Measurements from ENCODE around the gene RFTN1. TPM values are rescaled to one million over a fixed set of nuclear protein-coding genes. Genes with fewer than 3 reads are reported as not detected.

RFTN1 gene
- total and polyA plus RNA-seq, 2 of the 8 experiments (the other 6 are each of a cell fraction or from before 2014, with no cell fraction given) = 4.6 to 6.7 TPM

DNA sequence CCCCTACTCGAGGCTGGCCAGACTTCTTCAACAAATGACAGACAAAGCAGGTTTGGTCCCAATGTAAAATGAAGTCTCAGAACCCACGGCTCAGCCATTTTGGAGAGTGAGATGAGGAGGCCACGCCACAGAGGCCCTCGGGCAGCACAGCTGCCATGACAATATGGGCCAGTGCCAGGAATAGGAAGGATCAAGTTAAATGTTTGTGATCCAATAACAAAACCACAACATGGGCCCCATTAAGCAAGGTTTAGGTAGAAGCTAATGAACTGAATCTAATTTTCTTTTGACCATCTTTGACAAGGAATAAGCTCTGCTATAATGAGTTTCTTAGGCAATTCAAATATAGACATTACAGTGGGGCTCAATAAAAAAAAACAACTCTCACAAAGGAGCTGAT lies 52.6 kb downstream of the RFTN1 start (continued):
- TF ChIP-seq CHD1 (IDR thresholded peaks at IDR 0.05; ENCODE audit: low read depth, low read length) (no peak), POU5F1 (IDR thresholded peaks at IDR 0.05; ENCODE audit: low read depth, low read length) (no peak), EZH2 (IDR thresholded peaks at IDR 0.05; ENCODE audit: low read depth, low read length, severe bottlenecking) (no peak), RNF2 (IDR thresholded peaks at IDR 0.05; ENCODE audit: borderline replicate concordance, low read depth, low read length, missing control alignments, poor library complexity, severe bottlenecking) (no peak), SIX5 (IDR thresholded peaks at IDR 0.05; ENCODE audit: low read depth, low read length) (no peak), RAD21 (IDR thresholded peaks at IDR 0.05 in 1 of 2, conservative IDR thresholded peaks at IDR 0.05 in 1 of 2; ENCODE audit: low read depth in 2 of 2, low read length in 2 of 2) (no peak)

Data from H1 (cell line).